ENCODE data around the gene OGFR.

- TF ChIP-seq CTCF (optimal IDR thresholded peaks at IDR 0.05 in 1 of 3, IDR thresholded peaks at IDR 0.05 in 1 of 3, conservative IDR thresholded peaks at IDR 0.05 in 1 of 3; ENCODE audit: extremely low read depth in 1 of 3, insufficient read depth in 2 of 3, low read length in 3 of 3) (no peak), EZH2 (IDR thresholded peaks at IDR 0.05; ENCODE audit: low read length) (no peak)
These were observed 31.4 kb upstream of the OGFR start for GRCh38 chr20:62772990-62773844.

Measured in keratinocyte (primary cell).